PFSK-1 (cell line): Measurements from ENCODE around the gene STMND1.

ENCODE experiments used
- FOXP2 ChIP-seq: optimal IDR thresholded peaks from 2 replicates; pipeline ENCODE3; 2011; ENCODE audit warnings: borderline replicate concordance, control low read depth, inconsistent platforms; ENCODE audit not compliant: insufficient read depth; ENCODE audit errors: extremely low read length, extremely low read depth
- POLR2AphosphoS5 ChIP-seq: IDR thresholded peaks from 2 replicates; pipeline ENCODE4 v1.6.1; 2012; ENCODE audit warnings: low read depth, mild to moderate bottlenecking, control low read depth, low read length, moderate library complexity
- SIN3A ChIP-seq: IDR thresholded peaks from 2 replicates; pipeline ENCODE4 v1.6.1; 2012; ENCODE audit warnings: mild to moderate bottlenecking, low read length, moderate library complexity, borderline replicate concordance; ENCODE audit not compliant: insufficient read depth
- TAF1 ChIP-seq: IDR thresholded peaks from 2 replicates; pipeline ENCODE4 v1.6.1; 2012; ENCODE audit warnings: low read length, control low read depth, borderline replicate concordance; ENCODE audit not compliant: insufficient read depth
- TF ChIP-seq, protein P1 (sequence below), 2 experiments: IDR thresholded peaks; 2 replicates each; pipeline versions ENCODE4 v1.6.1 to v1.8.0; 2011 to 2012; ENCODE audit warnings: low read depth in 2 of 2, low read length in 2 of 2, control low read depth in 1 of 2, inconsistent platforms in 1 of 2, mild to moderate bottlenecking in 1 of 2, moderate library complexity in 1 of 2; ENCODE audit not compliant: insufficient read depth in 1 of 2

Gene STMND1

GRCh38 chr6:17100806-17101205 lies 1.0 kb upstream of the STMND1 start:
- TF ChIP-seq, protein P1, sequence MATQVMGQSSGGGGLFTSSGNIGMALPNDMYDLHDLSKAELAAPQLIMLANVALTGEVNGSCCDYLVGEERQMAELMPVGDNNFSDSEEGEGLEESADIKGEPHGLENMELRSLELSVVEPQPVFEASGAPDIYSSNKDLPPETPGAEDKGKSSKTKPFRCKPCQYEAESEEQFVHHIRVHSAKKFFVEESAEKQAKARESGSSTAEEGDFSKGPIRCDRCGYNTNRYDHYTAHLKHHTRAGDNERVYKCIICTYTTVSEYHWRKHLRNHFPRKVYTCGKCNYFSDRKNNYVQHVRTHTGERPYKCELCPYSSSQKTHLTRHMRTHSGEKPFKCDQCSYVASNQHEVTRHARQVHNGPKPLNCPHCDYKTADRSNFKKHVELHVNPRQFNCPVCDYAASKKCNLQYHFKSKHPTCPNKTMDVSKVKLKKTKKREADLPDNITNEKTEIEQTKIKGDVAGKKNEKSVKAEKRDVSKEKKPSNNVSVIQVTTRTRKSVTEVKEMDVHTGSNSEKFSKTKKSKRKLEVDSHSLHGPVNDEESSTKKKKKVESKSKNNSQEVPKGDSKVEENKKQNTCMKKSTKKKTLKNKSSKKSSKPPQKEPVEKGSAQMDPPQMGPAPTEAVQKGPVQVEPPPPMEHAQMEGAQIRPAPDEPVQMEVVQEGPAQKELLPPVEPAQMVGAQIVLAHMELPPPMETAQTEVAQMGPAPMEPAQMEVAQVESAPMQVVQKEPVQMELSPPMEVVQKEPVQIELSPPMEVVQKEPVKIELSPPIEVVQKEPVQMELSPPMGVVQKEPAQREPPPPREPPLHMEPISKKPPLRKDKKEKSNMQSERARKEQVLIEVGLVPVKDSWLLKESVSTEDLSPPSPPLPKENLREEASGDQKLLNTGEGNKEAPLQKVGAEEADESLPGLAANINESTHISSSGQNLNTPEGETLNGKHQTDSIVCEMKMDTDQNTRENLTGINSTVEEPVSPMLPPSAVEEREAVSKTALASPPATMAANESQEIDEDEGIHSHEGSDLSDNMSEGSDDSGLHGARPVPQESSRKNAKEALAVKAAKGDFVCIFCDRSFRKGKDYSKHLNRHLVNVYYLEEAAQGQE (IDR thresholded peaks at IDR 0.05; ENCODE audit: insufficient read depth in 1 of 2, low read depth in 2 of 2, low read length in 2 of 2), result no peak
- TF ChIP-seq SIN3A (no peak), TAF1 (no peak), POLR2AphosphoS5 (no peak), FOXP2 (no peak)

DNA sequence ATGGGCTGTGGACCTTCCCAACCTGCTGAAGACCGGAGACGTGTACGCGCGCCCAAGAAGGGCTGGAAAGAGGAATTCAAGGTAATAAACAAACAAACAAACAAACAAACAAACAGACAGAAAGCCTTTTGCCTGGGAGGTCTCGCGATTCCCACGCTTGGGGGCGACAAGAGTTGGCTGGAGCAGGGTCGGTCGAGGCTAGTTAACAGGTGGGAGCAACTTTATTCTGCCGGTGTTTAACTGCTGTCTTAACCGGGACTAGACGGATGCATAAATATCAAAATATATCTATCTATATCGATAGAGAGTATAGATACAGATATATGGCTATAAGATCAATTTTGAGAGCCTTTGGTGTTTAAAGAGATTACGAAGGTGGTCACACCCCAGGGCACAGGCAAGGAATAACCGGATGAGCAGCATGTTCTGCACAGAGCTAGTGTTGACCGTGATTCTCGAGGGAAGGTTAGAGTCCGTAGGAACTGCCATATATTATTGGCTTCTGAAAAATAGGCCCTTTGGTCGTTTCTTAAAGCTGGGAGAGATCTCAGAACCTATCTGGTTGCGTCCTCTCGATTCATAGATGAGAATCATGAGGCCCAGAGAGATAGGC lies 514 bp downstream of the STMND1 start:
- TF ChIP-seq, protein P1 (IDR thresholded peaks at IDR 0.05; ENCODE audit: insufficient read depth in 1 of 2, low read depth in 2 of 2, low read length in 2 of 2), result no peak
- no peak for TF ChIP-seq POLR2AphosphoS5
- TF ChIP-seq FOXP2, result no peak
- no peak for TF ChIP-seq SIN3A
- TF ChIP-seq TAF1, result no peak

DNA sequence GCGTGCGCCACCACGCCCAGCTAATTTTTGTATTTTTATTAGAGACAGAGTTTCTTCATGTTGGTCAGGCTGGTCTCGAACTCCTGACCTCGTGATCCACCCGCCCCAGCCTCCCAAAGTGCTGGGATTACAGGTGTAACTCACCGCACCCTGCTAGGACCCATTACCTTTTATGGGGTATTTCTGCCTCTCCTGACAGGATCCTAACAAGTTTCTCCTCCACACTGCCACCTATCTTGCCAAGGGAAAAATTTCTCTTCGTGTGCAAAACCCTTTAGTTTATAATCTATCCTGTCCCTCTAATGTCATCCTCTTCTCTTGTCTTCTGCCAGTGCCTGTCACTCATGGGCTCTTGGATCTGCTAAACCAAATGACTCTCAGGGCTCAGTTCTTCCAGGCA lies 1.9 kb downstream of the STMND1 start:
- TF ChIP-seq, protein P1 (IDR thresholded peaks at IDR 0.05; ENCODE audit: insufficient read depth in 1 of 2, low read depth in 2 of 2, low read length in 2 of 2), result no peak
- no peak for TF ChIP-seq TAF1
- no peak for TF ChIP-seq SIN3A
- TF ChIP-seq POLR2AphosphoS5, result no peak
- no peak for TF ChIP-seq FOXP2

DNA sequence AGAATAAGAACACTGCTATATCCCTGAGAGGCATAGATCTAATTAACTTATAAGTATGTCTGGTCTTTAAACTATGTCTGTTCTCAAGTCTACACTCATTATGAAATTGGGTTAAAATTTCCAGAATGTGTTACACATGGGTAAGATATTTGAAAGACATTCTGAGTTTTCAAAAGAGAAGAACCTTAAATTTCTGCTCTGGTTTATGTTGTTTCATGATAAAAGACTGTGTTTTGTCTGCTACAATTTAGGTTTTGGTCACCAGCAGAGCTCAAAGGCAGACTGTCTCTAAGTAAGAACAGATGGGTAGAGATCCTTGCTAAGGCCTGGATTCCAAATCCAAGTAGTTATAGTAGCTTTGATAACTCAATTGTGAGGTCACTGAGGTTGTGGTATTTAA lies 6.0 kb downstream of the STMND1 start:
- TF ChIP-seq POLR2AphosphoS5, result no peak
- no peak for TF ChIP-seq TAF1
- TF ChIP-seq SIN3A, result no peak
- TF ChIP-seq FOXP2, result no peak
- TF ChIP-seq, protein P1 (IDR thresholded peaks at IDR 0.05; ENCODE audit: insufficient read depth in 1 of 2, low read depth in 2 of 2, low read length in 2 of 2), result no peak
